Neuron (in vitro differentiated cells): ENCODE measurements around the gene BUB1.
A peak's percentile ranks its signal among the peaks of the same experiment; 100 is the strongest.

Experiments used
- H2AFZ ChIP-seq: one replicate; pipeline ENCODE4 v1.6.1; 2013; ENCODE audit warnings: low read depth, mild to moderate bottlenecking, inconsistent platforms, low read length, moderate library complexity
- H3K27me3 ChIP-seq: one replicate; pipeline ENCODE4 v1.6.1; 2013; ENCODE audit warnings: low read length; ENCODE audit not compliant: insufficient read depth
- H3K36me3 ChIP-seq: one replicate; pipeline ENCODE4 v1.6.1; 2013; ENCODE audit warnings: low read length; ENCODE audit not compliant: insufficient read depth
- H3K4me1 ChIP-seq: one replicate; pipeline ENCODE4 v1.6.1; 2013; ENCODE audit warnings: low read length; ENCODE audit not compliant: insufficient read depth
- H3K4me3 ChIP-seq: 2 replicates; pipeline ENCODE4 v1.5.1; 2013; ENCODE audit warnings: mild to moderate bottlenecking, low read length, moderate library complexity
- H3K9me3 ChIP-seq: one replicate; pipeline ENCODE4 v1.6.1; 2013; ENCODE audit warnings: low read length

The BUB1 gene

GRCh38 chr2:110680709-110681108 lies 2.8 kb upstream of the BUB1 start:
- no peaks in the 10 kb centered on the region for H3K36me3 ChIP-seq
- peaks cover 25% of the 10 kb centered on the region for H3K4me1 ChIP-seq
- no peaks in the 10 kb centered on the region for H3K27me3 ChIP-seq
- no peaks in the 10 kb centered on the region for H3K9me3 ChIP-seq
- no peak overlapping the region for H3K4me3 ChIP-seq
- no peak overlapping the region for H2AFZ ChIP-seq

GRCh38 chr2:110679865-110680264 lies 2.0 kb upstream of the BUB1 start:
- Histone ChIP-seq H3K27me3 (no peaks in the 10 kb centered on the region), H3K4me1 (peaks cover 25% of the 10 kb centered on the region), H3K9me3 (no peaks in the 10 kb centered on the region), H2AFZ (no peak overlapping the region), H3K4me3 (no peak overlapping the region), H3K36me3 (no peaks in the 10 kb centered on the region)

- H2AFZ ChIP-seq, result no peak overlapping the region
- H3K27me3 ChIP-seq, result no peaks in the 10 kb centered on the region
- peak overlapping the region; percentile 98 for H3K4me3 ChIP-seq
- H3K9me3 ChIP-seq, result no peaks in the 10 kb centered on the region
- H3K4me1 ChIP-seq, result peaks cover 25% of the 10 kb centered on the region
- no peaks in the 10 kb centered on the region for H3K36me3 ChIP-seq
Observed at GRCh38 chr2:110679337-110679707, 1.5 kb upstream of the BUB1 start.

- Histone ChIP-seq H3K9me3 (no peaks in the 10 kb centered on the region), H3K4me1 (peaks cover 23% of the 10 kb centered on the region), H3K36me3 (peaks cover 6% of the 10 kb centered on the region), H3K27me3 (no peaks in the 10 kb centered on the region), H3K4me3 (peak overlapping the region; percentile 98), H2AFZ (peak overlapping the region; percentile 99)
Observed at GRCh38 chr2:110678457-110679336, 834 bp upstream of the BUB1 start.

GRCh38 chr2:110677080-110677479 lies 783 bp downstream of the BUB1 start:
- Histone ChIP-seq H2AFZ (peak overlapping the region; percentile 99), H3K27me3 (no peaks in the 10 kb centered on the region), H3K9me3 (no peaks in the 10 kb centered on the region), H3K36me3 (peaks cover 22% of the 10 kb centered on the region), H3K4me3 (peak overlapping the region; percentile 98), H3K4me1 (peaks cover 14% of the 10 kb centered on the region)

GRCh38 chr2:110675679-110676078 lies 2.2 kb downstream of the BUB1 start:
- H3K27me3 ChIP-seq, result no peaks in the 10 kb centered on the region
- H3K9me3 ChIP-seq, result no peaks in the 10 kb centered on the region
- H2AFZ ChIP-seq, result no peak overlapping the region
- no peak overlapping the region for H3K4me3 ChIP-seq
- peaks cover 35% of the 10 kb centered on the region for H3K36me3 ChIP-seq
- peaks cover 14% of the 10 kb centered on the region for H3K4me1 ChIP-seq

- peaks cover 42% of the 10 kb centered on the region for H3K36me3 ChIP-seq
- H3K4me1 ChIP-seq, result peaks cover 14% of the 10 kb centered on the region
- H3K4me3 ChIP-seq, result no peak overlapping the region
- H2AFZ ChIP-seq, result no peak overlapping the region
- no peaks in the 10 kb centered on the region for H3K27me3 ChIP-seq
- no peaks in the 10 kb centered on the region for H3K9me3 ChIP-seq
Observed at GRCh38 chr2:110674620-110675555, 3.0 kb downstream of the BUB1 start.

- H3K9me3 ChIP-seq, result no peaks in the 10 kb centered on the region
Observed at GRCh38 chr2:110673201-110673600, 4.7 kb downstream of the BUB1 start.

GRCh38 chr2:110670826-110671225 lies 7.0 kb downstream of the BUB1 start:
- H3K4me1 ChIP-seq, result no peaks in the 10 kb centered on the region
- peaks cover 78% of the 10 kb centered on the region for H3K36me3 ChIP-seq
- no peak overlapping the region for H3K4me3 ChIP-seq
- no peak overlapping the region for H2AFZ ChIP-seq
- no peaks in the 10 kb centered on the region for H3K9me3 ChIP-seq
- H3K27me3 ChIP-seq, result no peaks in the 10 kb centered on the region

More at GRCh38 chr2:110673201-110673600, 4.7 kb downstream of the BUB1 start:
- peaks cover 4% of the 10 kb centered on the region for H3K4me1 ChIP-seq
- H2AFZ ChIP-seq, result no peak overlapping the region
- H3K36me3 ChIP-seq, result peaks cover 58% of the 10 kb centered on the region
- H3K4me3 ChIP-seq, result no peak overlapping the region
- H3K27me3 ChIP-seq, result no peaks in the 10 kb centered on the region

- no peaks in the 10 kb centered on the region for H3K4me1 ChIP-seq
- H2AFZ ChIP-seq, result no peak overlapping the region
- no peaks in the 10 kb centered on the region for H3K9me3 ChIP-seq
- peaks cover 85% of the 10 kb centered on the region for H3K36me3 ChIP-seq
- H3K27me3 ChIP-seq, result no peaks in the 10 kb centered on the region
- no peak overlapping the region for H3K4me3 ChIP-seq
Observed at GRCh38 chr2:110669079-110669478, 8.8 kb downstream of the BUB1 start.

GRCh38 chr2:110667071-110667470 lies 10.8 kb downstream of the BUB1 start:
- H3K9me3 ChIP-seq, result no peaks in the 10 kb centered on the region
- H3K4me1 ChIP-seq, result no peaks in the 10 kb centered on the region
- peaks cover 78% of the 10 kb centered on the region for H3K36me3 ChIP-seq
- no peak overlapping the region for H2AFZ ChIP-seq
- no peaks in the 10 kb centered on the region for H3K27me3 ChIP-seq
- H3K4me3 ChIP-seq, result no peak overlapping the region

GRCh38 chr2:110664135-110664534 lies 13.7 kb downstream of the BUB1 start:
- Histone ChIP-seq H3K27me3 (no peaks in the 10 kb centered on the region), H2AFZ (no peak overlapping the region), H3K4me3 (no peak overlapping the region), H3K4me1 (no peaks in the 10 kb centered on the region), H3K36me3 (peaks cover 77% of the 10 kb centered on the region), H3K9me3 (no peaks in the 10 kb centered on the region)

GRCh38 chr2:110662560-110662959 lies 15.3 kb downstream of the BUB1 start:
- peaks cover 77% of the 10 kb centered on the region for H3K36me3 ChIP-seq
- no peak overlapping the region for H2AFZ ChIP-seq
- H3K4me1 ChIP-seq, result no peaks in the 10 kb centered on the region
- no peaks in the 10 kb centered on the region for H3K9me3 ChIP-seq
- no peaks in the 10 kb centered on the region for H3K27me3 ChIP-seq
- no peak overlapping the region for H3K4me3 ChIP-seq
